NCI-H2227 treated with DMSO at 0.1 percent for 48 hours (cell line): ENCODE data around the gene SLC46A1.

ENCODE experiments used
- DNase-seq: peaks from one replicate; lab custom pipeline; 2025; lab: John Stamatoyannopoulos, UW

SLC46A1 gene

DNA sequence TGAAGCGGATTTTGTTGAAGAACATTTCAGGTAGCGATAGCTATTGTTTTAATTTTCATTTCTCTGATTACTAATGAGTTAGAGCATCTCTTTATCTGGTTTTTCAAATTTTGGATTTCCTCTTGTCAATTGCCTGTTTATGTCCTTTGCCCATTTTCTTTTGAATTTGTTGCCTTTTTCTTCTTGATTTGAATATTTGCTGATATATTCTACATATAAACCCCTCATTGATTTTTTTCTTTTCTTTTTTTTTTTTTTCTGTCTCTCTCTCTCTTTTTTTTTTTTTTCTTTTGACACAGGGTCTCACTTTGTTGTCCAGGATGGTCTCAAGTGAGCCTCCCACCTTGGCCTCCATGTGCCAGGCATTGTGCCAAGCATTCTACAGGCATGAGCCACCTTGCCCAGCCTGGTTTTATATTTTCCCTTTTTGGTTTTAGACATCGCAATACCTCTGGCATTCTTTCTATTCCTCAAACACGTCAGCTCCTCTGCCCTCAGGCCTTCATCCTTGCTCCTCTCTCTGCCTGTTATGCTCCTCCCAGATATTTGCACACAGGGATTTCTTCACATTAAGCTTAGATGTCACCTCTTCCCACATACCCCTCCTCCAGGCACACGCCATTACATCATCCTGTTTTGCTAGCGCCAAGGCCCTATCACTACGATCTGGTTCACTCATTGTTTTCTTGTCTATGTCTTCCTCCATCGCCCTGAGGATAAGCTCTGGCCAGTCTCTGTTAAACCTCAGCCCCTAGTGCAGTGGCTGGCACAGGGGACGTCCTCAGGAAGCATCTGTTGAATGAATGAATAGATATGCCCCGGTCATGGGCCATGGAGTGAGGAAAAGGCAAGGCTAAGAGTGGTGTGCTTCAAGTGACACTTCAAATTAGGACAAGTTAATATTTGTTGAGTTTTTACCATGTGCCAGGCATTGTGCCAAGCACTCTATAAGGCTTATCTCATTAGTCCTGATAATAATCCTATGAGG lies 25.9 kb downstream of the SLC46A1 start:
- DNase-seq: no peak

DNA sequence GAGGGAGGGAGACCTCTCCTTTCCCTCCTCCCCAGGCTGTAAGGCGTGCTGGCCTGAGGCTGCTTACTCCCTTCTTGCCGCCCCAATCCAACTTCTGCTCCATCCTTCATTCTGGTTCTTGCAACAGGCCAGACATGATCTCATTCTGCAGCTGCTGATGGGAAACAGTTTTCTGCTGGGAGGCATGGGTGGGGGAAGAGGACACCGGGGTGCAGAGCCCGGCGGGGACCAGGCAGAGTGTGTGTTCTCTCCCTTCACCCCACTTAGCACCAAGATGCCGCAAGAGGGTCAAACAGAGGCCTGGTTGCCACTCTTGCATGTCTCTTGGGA lies 33.1 kb downstream of the SLC46A1 start:
- no peak for DNase-seq

DNA sequence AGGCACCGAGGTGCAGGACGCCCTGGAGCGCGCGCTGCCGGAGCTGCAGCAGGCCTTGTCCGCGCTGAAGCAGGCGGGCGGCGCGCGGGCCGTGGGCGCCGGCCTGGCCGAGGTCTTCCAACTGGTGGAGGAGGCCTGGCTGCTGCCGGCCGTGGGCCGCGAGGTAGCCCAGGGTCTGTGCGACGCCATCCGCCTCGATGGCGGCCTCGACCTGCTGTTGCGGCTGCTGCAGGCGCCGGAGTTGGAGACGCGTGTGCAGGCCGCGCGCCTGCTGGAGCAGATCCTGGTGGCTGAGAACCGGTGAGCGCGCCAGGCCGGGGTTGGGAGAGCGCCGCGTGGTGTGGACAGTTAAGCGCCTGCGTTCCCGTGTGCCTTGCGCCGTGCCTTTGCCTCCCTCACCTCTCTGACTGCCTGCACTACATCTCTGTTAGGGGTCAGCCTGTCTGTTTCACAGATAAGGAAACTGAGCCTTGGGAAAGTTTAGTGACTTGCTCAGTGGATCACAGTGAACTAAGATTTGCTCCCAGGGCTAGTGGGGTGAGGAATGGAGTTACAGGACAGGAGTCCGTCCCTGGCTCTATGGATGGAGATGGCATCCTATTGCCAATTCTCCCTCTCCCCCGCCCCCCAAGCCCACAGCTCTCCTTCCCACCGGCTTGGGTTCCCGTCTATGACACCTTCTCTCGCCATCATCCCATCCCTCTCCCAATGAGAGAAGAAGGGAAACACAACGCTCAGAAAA lies 33.6 kb downstream of the SLC46A1 start:
- no peak for DNase-seq

DNA sequence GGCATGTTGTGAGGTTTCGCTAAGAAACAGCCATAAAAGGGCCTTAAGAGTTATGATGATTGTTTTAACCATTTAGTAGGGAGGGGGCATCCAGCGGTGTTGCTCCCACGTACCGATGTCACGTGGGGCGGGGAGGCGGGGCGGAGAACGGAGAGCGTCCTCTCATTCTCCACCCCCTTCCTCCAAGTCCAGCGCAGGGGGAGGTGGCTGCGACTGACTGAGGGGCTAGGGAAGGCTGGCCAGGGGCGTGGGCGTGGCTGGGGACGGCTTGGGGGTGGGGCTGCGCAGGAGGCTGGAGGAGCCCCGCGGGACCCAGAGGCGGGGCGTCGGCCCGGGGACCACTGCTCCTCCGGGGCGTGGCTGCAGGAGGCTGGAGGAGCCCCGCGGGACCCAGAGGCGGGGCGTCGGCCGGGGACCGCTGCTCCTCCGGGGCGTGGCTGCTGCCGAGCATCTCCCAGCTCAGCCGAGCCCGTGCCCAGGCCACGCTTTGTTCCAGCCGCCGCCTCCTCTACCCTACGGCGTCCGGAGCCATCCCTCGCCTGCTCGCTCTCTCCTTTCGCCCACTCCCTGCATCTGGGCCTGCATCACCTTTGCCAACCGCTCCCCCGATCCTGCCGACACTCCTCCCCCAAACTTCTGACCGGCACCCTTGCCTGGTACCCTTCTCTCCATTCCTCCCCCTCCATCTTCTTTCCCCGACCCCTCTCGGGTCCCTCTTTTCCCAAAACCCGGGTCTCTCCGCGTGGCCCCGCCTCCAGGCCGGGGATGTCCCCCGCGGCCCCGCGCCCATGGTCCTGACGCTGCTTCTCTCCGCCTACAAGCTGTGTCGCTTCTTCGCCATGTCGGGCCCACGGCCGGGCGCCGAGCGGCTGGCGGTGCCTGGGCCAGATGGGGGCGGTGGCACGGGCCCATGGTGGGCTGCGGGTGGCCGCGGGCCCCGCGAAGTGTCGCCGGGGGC lies 34.5 kb downstream of the SLC46A1 start, which contains the start of gene SARM1:
Gene SARM1 (plus strand): TSS at position 450 of the 958 bp plus-strand sequence. CDS start 339 bp downstream, at position 789.
- DNase-seq: peak; percentile 83

DNA sequence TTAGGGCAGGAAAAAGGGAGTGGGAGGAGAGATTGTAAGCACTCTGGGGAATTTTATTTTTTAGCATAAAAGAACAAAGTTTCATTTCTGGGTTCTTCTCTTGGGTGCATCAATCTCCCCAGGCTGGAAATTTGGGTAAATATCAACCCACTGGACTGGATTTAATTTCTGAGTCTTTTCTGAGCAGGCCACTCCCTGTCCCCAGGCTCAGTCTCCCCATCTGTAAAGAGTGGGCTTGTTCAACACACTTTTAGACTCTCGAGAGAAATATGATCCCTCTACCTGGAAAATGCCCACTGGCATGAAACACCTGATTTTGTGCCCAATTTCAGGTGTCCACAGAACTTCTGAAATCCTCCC lies 35.3 kb downstream of the SLC46A1 start:
- no peak for DNase-seq

DNA sequence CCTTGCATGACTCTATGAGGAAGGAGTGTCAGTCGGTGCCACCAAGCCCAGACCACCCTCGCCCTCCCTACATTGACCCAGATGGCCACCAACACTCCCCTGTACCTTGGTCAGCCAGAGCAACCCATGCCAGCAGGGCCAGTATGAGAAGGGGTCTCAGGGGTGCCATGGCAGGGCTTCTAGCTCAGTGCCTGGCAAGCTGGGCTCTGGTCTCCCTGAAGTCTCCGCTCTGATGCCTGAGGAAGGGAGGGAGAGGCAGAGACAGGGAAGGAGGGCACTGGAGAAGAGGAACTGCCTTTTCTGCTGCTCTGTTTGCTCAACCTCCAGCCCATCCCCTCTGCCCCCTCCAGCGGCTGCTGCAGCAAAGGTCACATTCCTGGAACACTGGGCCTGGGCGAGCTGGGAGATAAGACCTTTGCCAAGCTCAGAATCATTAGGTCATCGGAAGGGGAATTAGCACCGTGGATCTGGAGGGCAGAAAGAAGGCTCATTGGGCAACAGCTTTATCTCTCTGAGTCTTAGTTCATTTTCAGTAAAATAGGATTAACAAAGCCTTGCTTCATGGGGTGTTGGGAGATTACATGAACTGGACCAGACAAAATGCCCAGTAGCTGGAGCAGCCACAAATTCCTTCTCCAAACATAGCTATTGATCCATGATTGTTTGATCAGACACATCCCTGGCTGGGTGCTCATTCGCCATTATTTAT lies 35.8 kb downstream of the SLC46A1 start, which contains the start of gene VTN:
Gene VTN (minus strand): TSS at position 273 of the 709 bp plus-strand sequence. CDS start 104 bp downstream, at position 169.
- DNase-seq: no peak

DNA sequence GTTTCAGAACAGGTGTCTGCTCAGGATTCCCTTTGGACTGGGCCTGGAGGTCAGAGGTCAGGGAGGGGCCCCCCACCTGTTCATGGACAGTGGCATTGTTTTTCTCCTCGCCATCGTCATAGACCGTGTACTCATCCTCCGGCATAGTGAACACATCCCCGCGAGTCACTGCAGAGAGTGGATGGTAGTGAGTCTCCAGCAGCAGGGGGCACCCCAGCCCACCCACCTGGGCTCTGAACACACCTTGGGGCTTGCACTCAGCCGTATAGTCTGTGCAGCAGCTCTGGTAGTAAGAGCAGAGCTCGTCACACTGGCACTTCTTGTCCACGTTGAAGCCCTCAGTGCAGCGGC lies 36.4 kb downstream of the SLC46A1 start:
- DNase-seq: no peak

DNA sequence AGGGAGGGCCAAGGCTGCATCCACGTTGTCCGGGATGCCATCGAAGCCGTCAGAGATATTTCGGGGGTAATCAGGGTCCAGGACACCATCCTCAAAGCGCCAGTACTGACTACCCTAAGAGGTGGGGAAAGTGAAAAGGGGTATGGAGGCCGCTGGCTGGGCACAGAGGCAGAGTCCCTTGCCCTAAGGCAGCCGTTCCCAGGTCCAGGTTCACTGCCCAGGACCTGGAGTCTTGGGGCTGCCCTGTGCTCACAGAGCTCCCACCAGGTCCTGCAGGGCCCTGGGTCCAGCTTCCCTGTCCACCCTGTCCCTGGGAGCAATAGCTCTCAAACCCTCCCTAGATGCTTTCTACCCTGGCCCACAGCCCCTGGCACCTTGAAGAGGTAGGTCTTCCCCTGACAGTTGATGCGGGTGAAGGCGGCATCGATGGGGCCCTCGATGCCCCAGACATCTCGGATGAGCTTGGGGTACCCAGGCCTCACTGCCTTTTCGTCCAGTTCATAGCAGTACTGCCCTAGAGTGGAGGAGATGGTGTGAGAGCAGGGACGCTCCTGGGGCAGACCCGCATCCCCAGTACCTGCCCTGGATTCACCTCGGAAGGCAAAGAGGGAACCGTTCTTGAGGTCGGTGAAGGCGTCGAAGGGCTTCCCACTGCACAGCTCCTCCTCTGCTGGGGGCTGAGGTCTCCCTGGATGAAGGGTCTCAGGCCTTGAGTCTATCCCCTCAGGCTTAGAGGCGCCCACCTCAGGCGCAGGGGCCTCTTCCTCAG lies 36.9 kb downstream of the SLC46A1 start:
- no peak for DNase-seq

DNA sequence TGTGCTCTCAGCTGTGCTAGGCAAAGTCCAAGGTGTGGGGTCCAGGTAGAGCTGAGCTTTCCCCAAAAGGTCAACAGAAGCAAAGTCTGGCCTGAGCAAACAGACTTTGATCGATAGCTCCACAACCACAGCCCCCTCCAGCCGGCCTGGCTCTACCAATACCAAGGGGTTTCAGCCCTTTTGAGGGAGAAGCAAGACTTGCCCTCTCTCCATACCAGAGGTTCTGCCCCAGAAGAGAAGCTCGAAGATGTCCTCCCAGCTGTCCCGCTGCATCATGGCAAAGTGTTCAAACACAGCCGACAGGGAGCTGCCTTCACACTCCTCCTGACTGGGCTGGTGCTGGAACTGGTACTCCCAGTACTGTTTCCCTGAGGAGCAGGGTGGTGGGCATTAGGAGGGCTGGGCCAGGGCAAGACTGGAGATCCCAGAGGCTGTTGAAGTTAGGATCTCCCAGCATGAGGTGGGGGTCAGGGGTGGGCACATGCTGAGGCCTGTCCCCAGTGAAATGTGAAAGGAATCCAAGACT lies 37.6 kb downstream of the SLC46A1 start:
- DNase-seq: no peak

DNA sequence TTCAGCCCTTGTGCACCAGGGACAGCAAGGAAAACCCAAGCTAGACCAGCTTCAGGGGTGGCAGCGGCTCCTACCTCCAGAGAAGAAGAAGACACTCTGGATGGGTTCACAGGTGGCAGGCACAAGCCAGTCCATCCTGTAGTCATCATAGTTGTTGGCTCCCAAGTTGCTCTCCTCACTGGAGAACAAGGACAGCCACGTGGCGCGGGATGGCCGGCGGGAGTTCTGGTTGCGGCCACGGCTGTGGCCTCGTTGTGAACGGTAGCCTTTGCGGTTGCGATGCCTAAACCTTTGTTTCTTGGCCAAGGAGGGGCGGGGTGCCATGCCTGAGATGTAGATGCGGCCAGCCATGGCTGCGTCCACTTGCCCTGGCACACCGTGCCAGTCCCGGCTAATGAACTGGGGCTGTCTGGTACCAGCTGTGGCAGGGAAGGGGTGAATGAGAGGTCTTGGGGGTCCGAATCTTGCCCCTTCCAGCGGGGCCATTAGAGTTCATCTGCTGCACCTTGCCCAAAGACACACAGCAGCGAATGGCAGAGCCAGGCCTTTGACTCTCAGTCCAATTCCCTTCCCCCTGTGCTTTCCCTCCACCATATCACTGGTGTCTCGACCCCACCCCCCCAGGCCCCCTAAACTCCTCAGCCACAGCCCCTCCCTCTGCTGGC lies 38.2 kb downstream of the SLC46A1 start:
- no peak for DNase-seq

DNA sequence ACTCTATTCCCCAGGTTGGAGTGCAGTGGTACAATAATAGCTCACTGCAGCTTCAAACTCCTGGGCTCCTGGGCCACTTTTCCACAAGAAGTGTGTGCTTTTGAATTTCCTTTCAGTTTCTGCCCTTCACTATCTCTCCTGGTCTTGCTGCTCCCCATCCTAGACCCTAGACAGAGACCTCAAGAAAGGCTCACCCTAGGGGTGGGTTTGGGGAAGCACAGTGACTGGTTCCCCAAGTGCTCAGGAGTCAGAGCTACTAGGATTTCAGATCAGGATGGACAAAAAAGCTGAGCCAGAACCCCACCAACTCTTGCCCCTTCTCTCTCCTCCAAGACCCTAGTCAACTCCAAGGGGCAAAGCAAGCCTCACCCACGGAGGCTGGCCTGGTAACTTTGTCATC lies 39.4 kb downstream of the SLC46A1 start:
- DNase-seq: no peak

DNA sequence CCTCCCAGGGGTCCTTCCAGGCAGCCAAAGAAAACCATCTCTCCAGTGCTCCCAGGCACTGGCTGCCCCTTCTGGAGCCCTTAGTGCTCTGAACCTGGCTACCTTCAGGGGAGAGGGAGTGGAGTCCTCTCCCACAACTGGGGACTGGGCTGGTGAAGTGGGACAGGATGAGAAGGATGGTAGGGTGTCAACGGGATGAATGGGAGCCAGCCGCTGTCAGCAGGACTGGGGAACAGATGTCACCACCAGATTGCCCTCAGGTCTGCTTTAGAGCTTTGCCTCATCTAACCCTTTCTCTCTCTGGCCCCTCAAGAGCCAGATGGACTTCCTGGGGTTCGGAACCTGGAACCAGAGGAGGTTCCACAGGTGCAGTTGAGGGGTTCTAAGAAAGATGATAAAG lies 40.5 kb downstream of the SLC46A1 start:
- no peak for DNase-seq

DNA sequence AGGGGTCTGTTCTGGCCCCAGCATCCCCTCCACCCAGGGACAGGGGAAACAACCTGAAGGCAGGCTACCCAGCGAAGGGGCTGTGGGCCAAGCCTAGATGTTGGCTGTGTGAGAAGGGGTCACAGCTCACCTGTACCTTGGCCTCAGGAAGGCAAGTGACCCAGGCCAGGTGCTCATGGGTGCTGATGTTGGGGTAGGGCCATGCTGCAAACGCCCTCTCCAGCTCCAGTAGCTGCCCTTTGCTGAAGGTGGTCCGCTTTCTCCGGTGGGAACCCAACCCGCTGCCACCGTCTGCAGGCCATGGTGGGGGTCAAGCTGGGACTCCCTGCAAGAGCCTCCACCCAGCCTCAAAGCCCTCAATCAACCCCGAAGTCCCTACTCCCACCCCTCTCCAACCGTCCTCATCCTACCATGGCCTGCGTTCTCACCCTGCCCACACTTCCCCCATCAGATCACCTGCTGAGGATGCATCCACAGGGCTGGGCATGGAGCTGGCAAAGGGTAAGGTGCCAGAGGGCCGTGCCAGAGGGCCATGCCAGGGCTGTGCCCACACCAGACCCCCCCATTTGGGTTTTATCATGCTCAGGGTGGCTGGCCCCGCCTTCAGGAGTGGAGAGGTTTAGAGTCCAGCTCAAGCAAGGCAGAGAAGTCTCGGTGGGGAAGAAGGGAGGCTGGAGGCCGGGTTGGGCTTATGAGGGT lies 41.2 kb downstream of the SLC46A1 start, which contains the start of gene SEBOX:
Gene SEBOX (minus strand): TSS at position 535 of the 699 bp plus-strand sequence. CDS start 48 bp downstream, at position 487.
- no peak for DNase-seq

DNA sequence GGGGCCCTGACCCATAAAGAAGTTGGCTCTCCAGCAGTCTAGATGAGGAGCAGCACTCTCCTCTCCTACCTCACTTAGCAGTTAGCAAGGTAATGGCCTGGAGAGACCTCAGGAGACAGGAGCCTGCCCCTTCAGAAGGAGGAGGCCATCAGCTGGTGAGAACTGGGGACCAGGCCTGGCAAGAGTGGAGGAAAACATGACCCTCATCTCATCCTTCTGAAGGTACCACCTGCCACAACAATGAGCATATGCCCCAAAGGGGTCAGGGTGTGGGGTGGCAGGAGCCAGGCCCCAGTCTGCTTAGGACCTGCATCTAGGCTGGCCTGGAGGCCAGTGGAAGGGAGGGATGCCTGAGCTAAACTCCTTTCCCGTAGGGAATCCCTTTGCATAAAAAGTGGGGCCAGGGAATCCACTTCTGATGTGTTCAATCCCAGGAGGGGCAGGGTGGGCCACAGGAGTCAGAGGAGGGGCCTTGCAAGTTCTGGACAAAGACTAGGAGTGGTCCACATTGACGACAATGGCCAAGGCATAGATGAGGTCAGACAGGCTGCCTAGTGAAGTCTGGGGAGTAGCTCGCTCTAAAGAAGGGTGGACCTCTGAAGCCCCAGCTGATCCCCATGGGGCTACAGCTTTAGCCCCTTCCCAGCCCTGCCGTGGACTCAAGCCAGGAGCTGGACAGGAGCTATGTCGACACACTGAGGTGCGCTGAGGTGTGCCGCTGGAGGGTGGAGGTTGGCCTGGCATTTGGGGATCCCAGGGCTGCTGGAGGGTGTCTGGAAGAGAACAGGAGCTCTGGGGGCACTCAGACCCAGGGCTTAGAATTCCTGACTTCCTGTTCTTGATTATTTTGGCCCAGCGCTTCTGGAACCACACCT lies 42.0 kb downstream of the SLC46A1 start:
- no peak for DNase-seq

DNA sequence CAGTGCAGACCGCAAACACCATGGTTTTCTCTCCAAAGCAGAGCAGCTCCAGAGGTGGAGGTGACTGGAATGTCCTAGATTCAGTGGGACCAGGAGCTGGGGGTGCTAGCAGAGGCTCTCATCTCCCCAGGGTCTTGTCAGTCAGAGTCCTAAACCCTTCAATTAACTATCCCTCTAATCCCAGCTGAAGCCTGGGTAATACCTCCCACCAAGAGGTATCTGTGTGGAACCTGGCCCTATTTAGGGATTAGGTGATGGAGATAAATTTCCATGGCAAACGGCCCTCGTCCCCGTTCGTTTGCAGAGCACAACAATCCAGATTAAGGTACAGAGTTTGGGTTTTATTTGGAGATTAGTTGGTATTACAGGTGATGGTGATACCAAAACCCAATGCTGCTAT lies 42.8 kb downstream of the SLC46A1 start:
- DNase-seq: no peak

DNA sequence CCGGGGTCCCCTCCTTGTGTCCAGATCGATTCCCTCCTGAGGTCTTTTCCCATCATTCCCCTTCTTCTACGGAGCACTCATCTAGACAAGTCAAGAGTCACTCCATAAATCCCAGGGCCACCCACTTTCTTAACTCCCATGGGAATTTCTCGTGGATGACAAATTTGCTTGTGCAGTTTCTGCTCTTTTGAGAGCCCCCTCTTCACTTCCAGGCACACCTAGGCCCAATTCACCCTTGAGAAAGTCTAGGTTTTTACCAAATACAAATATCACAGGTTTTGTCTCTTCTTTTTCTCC lies 48.2 kb downstream of the SLC46A1 start:
- no peak for DNase-seq

DNA sequence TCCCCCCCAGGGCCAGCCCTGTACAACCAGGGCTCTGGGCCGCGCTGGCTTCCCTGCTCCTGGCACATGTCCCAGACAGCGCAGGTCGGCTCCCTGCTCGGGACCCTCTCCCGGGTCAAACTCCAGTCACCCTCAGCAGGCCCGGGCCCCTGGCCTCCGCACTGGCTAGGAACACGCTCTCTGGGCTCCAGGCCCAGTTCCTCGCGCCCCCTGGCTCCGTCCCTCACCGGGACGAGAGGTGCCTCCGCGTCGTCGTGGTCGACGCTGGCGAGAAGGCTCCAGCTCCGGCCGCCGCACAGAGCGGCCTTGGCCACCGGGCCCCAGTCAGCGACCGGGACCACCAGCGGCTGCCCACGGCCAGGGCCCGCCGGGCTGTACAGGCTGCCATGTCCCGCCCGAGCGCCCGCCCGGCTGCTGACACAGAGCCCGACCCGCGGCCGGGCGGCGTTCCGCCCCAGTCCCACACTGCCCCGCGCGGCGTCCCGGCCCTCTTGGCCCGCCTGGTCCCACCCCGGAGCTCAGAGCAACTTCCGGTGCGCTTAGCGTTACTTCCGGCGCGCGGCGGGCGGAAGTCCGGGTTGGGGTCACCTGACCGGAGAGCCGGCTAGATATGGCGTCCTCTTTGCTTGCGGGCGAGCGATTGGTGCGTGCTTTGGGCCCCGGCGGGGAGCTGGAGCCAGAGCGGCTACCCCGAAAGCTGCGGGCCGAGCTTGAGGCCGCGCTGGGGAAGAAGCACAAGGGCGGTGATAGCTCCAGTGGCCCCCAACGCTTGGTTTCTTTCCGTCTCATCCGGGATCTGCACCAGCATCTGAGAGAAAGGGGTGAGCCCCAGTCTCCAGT lies 48.7 kb downstream of the SLC46A1 start, which contains the start of gene POLDIP2:
Gene POLDIP2 (minus strand): TSS at position 467 of the 840 bp plus-strand sequence. CDS start 79 bp downstream, at position 388.
- peak; percentile 80 for DNase-seq
